Stimulated activated CD8-positive, alpha-beta memory T cell treated with anti-CD3 and anti-CD28 coated beads, Interleukin-4, amount 100 ng/mL, for 48 hours (primary cell): ENCODE results near the gene FCER2.

Experiments used
- DNase-seq: peaks from one replicate; pipeline ENCODE4 v3.0.0-alpha.2; 2020

Gene FCER2

DNA sequence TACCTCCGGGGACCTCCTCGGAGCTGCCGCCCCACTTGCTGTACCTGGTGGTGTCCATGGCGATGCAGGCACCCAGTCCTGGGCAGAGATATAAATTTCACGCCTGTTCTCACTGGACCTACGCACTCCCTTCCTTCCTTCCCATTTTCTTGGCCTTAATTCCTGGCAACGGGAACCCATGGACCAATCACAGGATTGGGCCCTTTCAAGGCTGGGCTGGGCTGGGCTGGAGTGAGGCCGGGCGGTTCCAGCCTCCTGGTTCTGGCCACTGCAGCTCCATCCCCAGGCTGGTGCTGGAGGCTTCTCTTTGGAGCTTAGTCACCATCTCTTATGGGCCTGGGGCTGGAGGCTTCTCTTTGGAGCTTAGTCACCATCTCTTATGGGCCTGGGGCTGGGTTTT lies 30.1 kb upstream of the FCER2 start, which contains the start of gene CLEC4G:
TSS of gene CLEC4G (minus strand) at position 66 of the 400 bp plus-strand sequence. CDS start at position 58, 8 bp downstream.
- no peak for DNase-seq

DNA sequence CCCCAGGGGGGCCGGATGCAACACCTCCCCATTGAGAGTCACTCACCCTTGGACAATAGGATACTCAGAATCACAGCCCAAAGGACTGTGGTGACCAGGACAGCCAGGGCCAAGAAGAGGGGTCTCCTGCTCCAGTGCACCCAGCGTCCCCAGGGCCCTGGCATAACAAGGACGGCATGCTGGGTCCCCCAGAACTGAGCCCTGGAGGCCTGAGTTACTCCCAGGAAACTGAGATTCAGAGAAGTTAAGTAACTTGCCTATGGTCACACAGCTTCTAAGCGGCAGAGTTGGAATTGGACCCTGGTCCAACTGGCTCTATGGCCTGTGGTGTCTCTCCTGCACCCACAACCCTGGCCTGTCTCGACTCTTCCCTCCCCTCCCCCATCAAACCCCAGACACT lies 29.7 kb upstream of the FCER2 start:
- no peak for DNase-seq

DNA sequence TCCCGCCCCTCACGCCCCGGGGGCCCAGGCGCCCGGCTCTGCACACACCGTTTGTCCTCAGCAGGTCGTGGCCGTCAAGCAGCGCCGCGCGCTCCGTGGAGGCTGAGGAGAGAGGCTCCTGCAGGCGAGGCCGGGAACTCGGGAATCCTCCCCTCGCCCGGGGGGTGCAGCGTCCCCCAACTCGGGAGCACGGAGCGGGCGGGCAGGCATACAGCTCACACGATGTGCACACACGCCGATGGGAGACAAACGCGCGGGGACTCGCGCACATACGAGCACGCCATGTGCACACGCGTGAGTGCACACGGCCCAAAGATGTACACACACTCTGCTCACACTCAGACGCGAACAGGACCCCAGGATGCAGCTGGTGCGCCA lies 29.3 kb upstream of the FCER2 start:
- no peak for DNase-seq

DNA sequence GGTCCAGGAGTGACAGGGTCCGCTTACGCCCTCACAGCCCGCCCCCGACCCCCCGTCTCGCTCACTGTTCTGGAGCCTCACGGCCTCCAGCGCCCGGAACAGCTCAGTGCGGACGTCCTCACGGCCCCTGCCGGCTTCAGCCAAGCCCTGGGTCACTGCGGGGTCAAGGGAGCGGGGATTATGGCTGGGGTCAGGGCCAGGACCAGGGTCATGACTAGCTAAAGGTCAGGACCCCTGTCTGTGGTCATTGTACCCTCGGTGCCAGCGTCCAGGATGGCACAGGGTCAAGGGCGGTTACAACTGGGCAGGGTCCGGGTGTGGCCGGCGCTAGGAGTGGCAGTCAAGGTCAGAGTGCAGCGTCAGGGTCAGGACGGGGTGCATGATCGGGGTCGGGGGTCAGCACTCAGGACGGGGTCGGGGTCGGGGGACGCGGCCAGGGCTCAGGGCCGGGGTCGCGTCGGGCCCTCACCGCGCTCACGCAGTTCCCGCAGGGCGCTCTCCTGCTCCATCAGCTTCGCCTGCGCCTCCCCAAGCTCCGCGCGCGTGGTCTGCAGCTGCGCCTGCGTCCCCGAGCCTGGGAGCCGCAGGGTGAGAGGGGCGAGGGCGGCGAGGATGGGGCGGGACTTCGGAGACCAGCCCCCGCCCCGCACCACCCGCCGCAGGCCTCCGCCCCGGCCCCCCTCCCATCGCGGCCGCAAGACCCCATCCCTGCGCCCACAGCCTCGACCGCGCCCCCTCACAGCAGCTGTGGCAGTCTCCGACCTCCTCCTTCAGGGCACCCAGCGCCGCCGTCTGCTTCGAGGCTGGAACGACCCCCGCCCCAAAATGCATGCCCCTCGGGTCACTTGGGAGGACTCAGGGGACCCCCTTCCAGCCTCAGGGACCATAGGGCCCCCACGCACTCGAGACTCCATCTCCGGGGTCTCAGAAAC lies 28.6 kb upstream of the FCER2 start:
- DNase-seq: no peak

DNA sequence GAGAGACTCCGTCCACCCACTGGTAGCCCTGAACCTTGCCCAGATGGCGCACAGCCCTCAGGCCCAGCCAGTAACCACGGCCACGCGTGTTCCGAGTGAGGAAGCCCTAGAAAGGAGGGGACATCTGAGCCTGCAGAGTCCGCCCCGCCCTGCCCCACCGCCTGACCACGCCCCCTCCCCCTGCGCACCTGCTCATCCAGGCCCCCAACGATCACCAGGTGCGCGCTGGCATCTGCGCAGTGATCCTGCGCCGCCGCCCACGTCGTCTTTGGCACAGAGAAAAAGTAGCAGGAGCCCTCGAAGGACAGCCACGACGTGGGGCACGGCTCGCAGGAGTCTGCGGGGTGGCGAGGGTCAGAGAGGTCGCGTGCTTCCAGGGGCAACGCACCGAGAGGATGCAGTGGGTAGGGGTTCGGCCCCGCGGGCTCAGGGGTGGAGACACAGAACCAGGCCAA lies 27.9 kb upstream of the FCER2 start:
- DNase-seq: no peak

DNA sequence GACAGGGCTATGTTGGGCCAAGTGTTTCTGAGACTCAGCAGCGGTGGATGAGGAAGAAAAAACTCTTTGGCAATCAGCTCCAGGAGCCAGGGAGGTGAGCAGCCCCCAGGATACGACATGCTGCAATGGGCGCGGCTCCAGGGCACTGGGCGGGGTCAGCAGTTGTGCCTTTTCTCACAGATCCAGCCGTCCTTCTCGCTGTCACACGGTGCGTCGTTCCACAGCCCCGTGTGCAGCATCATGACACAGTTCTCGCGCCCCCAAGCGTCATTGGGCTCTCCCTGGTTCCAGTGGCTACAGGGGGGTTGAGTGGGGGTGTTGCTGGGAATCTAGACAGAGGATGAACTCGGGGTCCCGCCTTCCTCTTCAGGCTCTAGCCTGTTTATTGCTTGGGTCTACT lies 27.3 kb upstream of the FCER2 start:
- no peak for DNase-seq

DNA sequence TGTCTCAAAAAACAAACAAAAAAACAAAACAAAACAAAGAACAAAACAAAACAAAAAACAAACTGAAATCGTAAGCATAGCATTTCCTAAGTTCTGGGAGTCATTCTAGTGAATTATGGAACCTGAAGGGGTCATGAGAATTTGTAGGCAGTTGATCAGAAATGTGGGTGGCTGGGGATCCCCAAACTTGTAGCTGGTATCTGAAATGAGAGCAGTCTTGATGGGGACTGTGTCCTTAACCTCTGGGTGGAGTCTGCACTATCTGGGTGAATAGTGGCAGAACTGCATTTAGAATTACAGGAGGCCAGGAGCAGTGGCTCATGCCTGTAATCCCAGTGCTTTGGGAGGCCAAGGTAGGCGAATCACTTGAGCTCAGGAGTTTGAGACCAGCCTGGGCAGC lies 23.9 kb upstream of the FCER2 start:
- no peak for DNase-seq

DNA sequence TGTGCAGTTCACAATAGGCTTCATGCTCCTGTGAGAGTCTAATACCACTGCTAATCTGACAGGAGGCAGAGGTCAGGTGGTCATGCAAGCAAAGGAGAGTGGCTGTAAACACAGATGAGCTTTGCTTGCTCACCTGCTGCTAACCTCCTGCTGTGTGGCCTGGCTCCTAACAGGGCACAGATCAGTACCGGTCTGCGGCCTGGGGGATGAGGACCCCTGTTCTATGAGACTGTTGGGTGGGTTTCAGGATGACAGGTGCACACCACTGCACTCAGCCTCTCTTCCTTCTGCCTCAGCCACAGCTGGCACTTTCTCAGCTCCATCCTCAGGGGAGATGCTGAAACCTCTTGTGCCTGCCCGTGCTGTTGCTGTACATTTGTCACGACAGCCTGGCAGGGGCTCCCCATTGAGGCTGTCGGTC lies 20.3 kb upstream of the FCER2 start:
- no peak for DNase-seq

DNA sequence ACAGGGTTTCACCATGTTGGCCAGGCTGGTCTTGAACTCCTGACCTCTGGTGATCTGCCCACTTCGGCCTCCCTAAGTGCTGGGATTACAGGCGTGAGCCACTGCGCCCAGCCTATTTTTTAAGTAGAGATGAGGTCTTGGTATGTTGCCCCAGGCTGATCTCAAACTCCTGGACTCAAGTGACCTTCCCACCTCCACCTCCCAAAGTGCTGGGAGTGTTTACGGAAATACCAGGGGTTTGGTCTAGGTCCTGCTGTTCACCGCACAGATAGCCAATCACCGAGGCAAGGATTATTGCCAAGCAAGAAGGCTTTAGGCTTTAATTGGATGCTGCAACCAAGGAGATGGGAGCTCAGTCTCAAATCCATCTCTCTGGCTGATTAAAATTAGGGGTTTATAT lies 18.4 kb upstream of the FCER2 start:
- no peak for DNase-seq

DNA sequence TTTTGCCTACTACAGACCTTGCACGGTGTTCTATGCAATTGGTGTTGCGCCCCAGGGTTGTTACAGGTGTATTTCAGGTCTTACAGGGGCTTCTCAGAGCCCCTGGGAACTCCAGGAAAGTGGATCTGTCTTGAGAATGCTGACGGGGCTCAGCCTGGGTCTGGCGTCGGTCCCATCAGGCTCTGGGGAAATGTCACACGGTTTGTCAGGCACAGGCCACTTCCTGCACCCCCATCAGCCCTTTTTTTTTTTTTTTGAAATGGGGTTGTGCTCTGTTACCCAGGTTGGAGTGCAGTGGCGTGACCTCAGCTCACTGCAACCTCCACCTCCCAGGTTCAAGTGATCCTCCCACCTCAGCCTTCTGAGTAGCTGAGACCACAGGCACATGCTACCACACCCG lies 16.7 kb upstream of the FCER2 start:
- no peak for DNase-seq

DNA sequence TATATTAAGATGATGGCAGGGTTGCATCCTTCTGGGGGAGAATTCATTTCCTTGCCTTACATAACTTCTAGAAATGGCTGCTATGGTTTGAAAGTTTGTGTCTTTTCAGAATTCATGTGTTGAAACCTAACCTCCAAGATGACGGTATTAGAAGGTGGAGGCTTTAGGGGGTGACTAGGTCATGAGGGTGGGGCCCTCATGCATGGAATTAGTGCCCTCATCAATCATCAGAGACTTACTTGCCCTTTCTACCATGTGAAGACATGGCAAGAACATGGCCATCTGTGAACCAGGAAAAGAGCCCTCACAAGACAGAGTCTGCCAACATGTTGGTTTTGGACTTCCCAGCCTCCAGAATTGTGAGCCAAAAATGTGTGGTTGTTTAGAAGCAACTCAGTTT lies 14.8 kb upstream of the FCER2 start:
- no peak for DNase-seq

DNA sequence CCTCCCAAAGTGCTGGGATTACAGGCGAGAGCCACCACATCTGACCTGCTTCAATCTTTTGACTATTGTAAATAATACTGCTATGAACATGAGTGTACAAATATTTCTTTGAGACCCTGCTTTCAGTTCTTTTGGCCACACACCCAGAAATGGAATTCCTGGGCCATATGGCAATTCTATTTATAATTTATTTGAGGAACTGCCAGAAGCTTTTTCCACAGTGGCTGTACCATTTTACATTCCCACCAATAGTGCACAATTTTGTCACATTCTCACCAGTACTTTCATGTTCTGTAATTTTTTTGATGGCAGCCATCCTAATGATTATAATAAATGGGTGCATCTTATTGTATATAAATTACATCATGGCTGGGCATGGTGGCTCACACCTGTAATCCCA lies 13.7 kb upstream of the FCER2 start:
- no peak for DNase-seq

DNA sequence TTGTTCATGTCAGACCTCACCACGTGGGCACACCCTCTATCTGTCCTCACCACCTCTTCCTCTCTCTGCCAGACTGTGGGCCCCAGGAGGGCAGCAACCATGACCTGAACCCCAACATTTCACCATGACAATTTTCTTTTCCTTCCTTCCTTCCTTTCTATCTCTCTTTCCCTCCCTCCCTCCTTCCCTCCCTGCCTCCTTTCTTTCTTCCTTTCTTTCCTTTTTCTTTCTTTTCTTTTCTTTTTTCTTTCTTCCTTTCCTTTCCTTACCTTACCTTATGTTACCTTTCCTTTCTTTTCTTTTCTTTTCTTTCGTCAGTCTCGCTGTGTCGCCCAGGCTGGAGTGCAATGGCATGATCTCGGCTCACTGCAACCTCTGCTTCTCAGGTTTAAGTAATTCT lies 8.7 kb upstream of the FCER2 start:
- no peak for DNase-seq

DNA sequence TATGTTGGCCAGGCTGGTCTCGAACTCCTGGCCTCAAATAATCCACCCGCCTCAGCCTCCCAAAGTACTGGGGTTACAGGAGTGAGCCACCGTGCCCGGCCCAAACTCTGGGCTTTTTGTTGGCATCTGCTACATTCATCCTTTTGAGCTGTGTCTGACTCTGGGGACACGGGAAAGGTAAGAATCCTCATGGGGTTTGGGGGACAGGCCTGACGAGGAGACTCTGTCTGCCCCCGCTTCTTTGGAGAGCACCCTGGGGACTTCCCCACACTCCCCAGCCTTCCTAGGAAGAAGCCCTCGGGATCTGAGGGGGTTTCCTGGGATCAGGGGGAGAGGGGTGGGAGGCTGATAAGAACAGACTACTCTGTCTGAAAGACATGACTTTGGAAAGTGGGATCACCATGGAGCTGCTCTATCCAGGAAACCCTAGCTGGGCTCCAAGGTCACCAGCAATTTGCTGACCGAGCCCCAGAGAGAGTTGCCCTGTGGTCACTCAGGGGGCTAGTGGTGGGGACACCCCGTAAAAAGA lies 8.1 kb upstream of the FCER2 start:
- DNase-seq: no peak

DNA sequence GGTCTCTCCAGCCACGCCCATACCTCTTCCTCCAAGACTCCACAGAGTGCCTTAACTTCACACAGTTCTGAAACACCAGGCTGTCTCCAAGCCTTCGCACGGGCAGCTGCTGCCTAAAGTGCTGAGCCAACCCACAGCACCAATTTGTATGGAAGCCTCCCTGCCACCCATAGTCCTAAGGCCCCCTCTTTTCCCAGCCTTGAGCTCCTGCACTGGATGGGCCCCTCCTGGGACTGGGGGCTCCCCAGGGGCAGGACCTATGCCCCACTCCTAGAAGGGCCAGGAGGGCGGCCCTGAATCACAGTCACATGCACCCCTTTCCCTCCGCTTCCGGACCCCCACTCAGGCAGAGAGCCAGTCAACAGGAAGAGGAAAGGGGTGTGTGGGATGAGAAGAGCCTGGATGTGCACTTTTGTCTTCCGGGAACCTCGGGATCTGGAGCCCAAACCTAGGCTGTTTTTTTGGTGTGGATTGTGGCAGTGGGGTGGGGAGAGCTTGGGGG lies 5.1 kb upstream of the FCER2 start:
- DNase-seq: no peak

DNA sequence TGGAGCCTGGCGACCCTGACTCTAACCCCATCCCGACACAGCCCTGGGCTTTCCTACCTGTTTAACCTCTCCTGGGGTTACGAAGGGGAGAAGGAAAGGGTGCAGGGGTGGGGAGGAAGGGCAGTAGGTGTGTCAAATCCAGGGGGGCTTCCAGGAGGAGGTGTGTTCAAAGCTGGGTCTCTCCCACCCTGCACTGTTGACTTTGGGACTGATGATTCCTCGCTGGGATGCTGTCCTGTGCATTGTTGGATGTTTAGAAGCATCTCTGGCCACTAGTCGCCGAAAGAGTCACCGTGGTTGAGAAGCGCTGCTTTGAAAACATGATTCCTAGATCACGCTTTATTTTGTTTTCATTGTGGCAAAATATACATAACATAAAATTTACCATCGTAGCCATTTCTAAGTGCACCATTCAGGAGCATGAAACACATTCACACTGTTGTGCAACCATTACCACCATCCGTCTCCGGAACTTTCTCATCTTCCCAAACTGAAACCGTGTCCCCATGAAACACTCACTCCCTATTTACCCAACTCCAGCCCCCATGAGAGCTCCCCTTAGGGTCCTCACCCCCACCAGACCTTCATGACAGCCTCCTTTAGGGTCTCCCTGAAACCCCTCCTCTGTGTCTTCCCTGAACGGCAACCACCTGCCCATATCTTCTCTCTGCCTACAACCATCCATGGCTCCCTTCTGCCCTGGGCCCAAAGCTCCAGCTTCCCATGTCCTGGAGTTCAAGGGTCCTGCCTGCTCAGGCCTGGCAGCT lies 4.4 kb upstream of the FCER2 start:
- DNase-seq: no peak

DNA sequence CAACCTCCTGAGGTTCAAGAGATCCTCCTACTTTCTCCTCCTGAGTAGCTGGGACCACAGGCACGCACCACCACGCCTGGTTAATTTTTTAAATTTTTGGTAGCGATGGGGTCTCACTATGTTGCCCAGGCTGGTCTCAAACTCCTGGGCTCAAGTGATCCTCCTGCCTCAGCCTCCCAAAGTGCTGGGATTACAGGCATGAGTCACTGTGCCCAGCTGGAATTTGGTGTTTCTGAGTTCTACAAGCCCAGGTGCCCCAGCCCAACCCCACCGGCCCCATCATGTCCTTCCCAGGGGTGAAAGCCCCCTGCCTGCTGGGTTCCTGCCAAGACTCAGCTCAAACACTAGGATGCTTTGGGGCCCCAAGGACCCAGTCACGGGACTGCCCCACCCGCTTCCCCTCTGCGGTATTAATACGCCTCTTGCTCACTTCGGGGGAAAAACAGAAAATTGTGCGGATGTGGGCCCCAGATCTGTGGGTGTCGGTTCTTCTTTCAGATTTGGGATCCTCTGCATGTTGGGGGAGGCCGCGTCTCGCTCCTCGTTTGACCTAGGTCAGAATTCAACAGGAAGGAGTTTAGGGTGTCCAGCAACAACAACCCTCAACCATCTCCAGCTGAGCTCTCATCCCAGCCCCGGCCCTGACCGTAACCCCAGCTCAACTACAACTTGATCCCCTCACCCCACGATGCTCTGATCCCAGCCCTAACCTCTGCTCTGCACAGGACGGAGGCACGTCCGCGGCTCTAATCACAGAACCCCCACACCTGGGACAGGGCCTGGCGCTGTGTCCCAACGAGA lies 3.7 kb upstream of the FCER2 start:
- DNase-seq: peak; percentile 81

DNA sequence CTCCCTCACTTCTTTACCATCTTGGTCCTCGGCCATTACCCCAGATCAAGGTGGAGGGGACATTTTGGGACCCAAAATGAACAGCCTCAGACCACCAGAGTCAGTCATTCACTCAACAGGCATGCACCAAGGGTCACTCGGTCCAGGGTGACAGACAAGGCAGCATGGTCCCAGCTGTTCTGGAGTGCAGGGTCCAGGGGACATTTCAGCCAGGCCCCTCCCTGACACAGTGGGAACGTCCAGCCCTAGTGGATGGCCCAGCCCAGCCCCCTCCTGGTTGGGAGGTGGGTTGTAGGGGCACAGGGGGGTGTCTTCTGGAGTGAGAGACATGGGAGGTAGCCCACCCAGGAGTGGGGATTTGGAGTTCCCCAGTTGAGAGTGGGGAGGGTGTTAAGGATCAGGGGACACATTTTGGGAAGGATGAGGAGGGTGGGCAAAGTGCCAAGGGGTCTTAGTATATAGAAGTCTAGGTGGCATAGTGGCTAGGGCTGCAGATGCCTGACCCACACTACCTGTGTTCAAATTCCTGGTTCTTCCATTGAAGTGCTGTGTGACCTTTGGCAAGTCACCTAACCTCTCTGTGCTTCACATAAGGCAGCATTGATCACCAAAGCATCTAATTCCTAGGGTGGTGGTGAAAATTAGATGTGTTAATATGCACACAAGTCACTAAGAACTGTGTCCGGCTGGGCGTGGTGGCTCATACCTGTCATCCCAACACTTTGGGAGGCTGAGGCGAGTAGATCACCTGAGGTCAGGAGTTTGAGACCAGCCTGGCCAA lies 2.5 kb upstream of the FCER2 start:
- no peak for DNase-seq

DNA sequence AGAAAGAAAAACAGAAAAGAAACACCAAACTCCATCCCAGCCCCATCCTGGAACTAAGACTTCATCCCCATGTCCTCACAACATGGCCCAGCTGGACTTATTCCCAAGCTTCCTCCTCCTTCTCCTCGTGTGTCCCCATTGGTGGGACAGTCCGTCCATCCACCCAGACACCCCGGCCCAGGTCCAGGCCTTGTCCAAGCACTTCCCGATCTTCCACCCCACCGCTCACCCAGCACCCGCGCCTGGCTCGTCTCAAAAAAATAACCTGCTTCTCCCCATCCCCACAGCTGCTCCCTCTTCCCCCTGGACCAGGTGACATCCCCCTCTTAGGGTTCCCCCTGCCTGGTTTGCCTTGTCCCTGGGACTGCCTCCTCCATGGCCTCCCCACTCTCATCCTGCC lies 1.4 kb upstream of the FCER2 start:
- DNase-seq: no peak

DNA sequence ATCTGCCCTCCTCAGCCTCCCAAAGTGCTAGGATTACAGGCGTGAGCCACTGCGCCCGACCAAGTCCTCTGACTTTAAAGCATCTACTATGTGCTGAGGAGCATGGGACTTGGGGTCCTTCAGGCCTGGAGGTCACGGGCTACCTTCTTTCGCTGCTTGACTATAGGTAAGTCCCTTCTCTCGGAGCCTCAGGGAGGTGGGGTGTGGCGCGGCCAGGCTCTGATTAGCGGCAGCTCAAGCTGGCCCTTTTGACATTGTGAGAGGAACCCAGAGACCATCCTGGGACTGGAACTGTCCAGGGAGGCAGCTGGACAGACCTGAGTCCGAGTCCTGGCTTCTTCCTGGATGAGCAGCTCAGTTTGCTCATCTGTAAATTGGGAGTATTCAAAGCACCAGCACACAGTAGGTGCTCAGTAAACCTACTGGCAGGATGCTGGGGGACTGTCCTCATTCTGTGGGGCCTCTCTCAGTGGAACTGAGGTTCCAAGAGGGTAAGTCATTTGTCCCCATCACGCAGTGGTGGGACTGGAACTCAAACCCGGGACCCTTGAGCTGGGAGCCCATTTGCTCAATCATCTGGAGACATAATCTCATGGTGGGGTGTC lies 780 bp downstream of the FCER2 start:
- no peak for DNase-seq
